ENCODE data around the gene LMO4.

DNA sequence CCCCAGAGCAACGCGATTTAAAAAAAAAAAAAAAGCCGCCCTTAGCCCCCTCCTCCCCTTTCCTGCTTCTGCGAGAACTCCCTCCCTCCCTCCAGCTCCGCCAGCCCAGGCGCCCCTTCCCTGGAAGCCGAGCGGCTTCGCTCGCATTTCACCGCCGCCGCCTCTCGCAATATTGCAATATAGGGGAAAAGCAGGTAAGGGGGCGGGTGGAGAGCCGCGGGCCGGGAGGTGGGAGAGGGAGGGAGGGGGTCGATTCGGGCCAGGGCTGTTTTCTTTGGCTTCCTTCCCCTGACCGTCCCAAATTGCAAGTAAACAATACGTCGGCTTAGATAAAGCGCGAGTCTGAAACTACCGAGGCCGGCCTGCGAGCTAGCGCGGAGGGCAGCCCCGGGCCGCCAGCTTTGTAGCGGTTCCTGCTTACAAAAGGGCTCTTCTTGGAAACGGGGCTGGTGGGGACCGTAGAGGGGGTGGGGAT lies 408 bp downstream of the LMO4 start:
- TF ChIP-seq, protein P1, sequence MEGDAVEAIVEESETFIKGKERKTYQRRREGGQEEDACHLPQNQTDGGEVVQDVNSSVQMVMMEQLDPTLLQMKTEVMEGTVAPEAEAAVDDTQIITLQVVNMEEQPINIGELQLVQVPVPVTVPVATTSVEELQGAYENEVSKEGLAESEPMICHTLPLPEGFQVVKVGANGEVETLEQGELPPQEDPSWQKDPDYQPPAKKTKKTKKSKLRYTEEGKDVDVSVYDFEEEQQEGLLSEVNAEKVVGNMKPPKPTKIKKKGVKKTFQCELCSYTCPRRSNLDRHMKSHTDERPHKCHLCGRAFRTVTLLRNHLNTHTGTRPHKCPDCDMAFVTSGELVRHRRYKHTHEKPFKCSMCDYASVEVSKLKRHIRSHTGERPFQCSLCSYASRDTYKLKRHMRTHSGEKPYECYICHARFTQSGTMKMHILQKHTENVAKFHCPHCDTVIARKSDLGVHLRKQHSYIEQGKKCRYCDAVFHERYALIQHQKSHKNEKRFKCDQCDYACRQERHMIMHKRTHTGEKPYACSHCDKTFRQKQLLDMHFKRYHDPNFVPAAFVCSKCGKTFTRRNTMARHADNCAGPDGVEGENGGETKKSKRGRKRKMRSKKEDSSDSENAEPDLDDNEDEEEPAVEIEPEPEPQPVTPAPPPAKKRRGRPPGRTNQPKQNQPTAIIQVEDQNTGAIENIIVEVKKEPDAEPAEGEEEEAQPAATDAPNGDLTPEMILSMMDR (IDR thresholded peaks at IDR 0.05), result no peak
- no peak for TF ChIP-seq EZH2 (IDR thresholded peaks at IDR 0.05; ENCODE audit: borderline replicate concordance, insufficient read depth, low read depth, low read length, poor library complexity, severe bottlenecking)
